HG02588 (cell line): ENCODE results near the gene FGF2.
"Not testable (repeated sequence)": the region's sequence is repeated elsewhere in the genome, so short reads cannot be mapped to it uniquely, and the experiment has no call there.

Experiments used
- ATAC-seq: cut with Tn5 transposase; IDR thresholded peaks from one replicate; pipeline ENCODE4 v1.9.1; 2021; ENCODE audit warnings: mild to moderate bottlenecking, moderate library complexity; ENCODE audit not compliant: unreplicated experiment

Gene FGF2

GRCh38 chr4:122845066-122845465, 18.4 kb downstream of the FGF2 start:
- ATAC-seq = no peak

GRCh38 chr4:122845760-122846159, 19.1 kb downstream of the FGF2 start:
- no peak for ATAC-seq

GRCh38 chr4:122847931-122848330, 21.3 kb downstream of the FGF2 start:
- ATAC-seq = no peak

- not testable (repeated sequence) for ATAC-seq
Observed at GRCh38 chr4:122849789-122850188, 23.2 kb downstream of the FGF2 start.

- no peak for ATAC-seq
Observed at GRCh38 chr4:122851568-122851967, 24.9 kb downstream of the FGF2 start.

GRCh38 chr4:122854447-122855352, 28.1 kb downstream of the FGF2 start:
- ATAC-seq = no peak

GRCh38 chr4:122855353-122855890, 28.8 kb downstream of the FGF2 start:
- no peak for ATAC-seq

- ATAC-seq = no peak
Observed at GRCh38 chr4:122857160-122857559, 30.5 kb downstream of the FGF2 start.

GRCh38 chr4:122858705-122859104, 32.1 kb downstream of the FGF2 start:
- no peak for ATAC-seq

GRCh38 chr4:122861172-122861943, 34.7 kb downstream of the FGF2 start:
- no peak for ATAC-seq

GRCh38 chr4:122863639-122864038, 37.0 kb downstream of the FGF2 start:
- no peak for ATAC-seq

- no peak for ATAC-seq
Observed at GRCh38 chr4:122865425-122865824, 38.8 kb downstream of the FGF2 start.

GRCh38 chr4:122868235-122868634, 41.6 kb downstream of the FGF2 start:
- not testable (repeated sequence) for ATAC-seq

GRCh38 chr4:122873146-122873545, 46.5 kb downstream of the FGF2 start:
- ATAC-seq = no peak

- no peak for ATAC-seq
Observed at GRCh38 chr4:122873821-122874593, 47.4 kb downstream of the FGF2 start.

GRCh38 chr4:122875949-122876348, 49.3 kb downstream of the FGF2 start:
- no peak for ATAC-seq

GRCh38 chr4:122876456-122876855, 49.8 kb downstream of the FGF2 start:
- ATAC-seq = no peak

GRCh38 chr4:122879001-122879400, 52.4 kb downstream of the FGF2 start:
- no peak for ATAC-seq

- no peak for ATAC-seq
Observed at GRCh38 chr4:122882857-122883735, 56.5 kb downstream of the FGF2 start.

GRCh38 chr4:122884499-122884898, 57.9 kb downstream of the FGF2 start:
- ATAC-seq = no peak
